Stimulated activated memory B cell treated with anti-CD40 and anti-IgM and Interleukin-4, amounts not matched to agents 10 μg/mL and 1 μg/mL and 100 μg/mL, for 72 hours (primary cell): ENCODE measurements around the gene RHD.
"Not testable (repeated sequence)": the region's sequence is repeated elsewhere in the genome, so short reads cannot be mapped to it uniquely, and the experiment has no call there.

Source experiments
- ATAC-seq: fragments of 150-1000 bp; cut with Tn5 transposase; 2 replicates; pipeline ENCODE4 v1.10.0; 2021
- H3K27ac Mint-ChIP-seq: one replicate; pipeline ENCODE4 v1.8.0; 2022; ENCODE audit warnings: mild to moderate bottlenecking, mixed read lengths
- H3K27me3 Mint-ChIP-seq: one replicate; pipeline ENCODE4 v1.8.0; 2022; ENCODE audit warnings: mixed read lengths
- H3K36me3 Mint-ChIP-seq: one replicate; pipeline ENCODE4 v1.8.0; 2022; ENCODE audit warnings: mixed read lengths
- H3K4me1 Mint-ChIP-seq: one replicate; pipeline ENCODE4 v1.8.0; 2022; ENCODE audit warnings: mixed read lengths
- H3K4me3 Mint-ChIP-seq: one replicate; pipeline ENCODE4 v1.8.0; 2022; ENCODE audit warnings: mild to moderate bottlenecking, moderate library complexity, mixed read lengths
- H3K9me3 Mint-ChIP-seq: one replicate; pipeline ENCODE4 v1.8.0; 2022; ENCODE audit warnings: mixed read lengths

The RHD gene

GRCh38 chr1:25247024-25247828 lies 25.1 kb upstream of the RHD start, which contains the start of gene RSRP1:
Gene RSRP1, minus strand, starts transcription at chr1:25247454. Its CDS starts 491 bp downstream, at chr1:25246963.
- peak; percentile 97 for ATAC-seq
- Mint-ChIP-seq H3K27ac (peak within 1 kb of the TSS; percentile 100), H3K36me3 (peaks cover 46% of the 10 kb centered on the region), H3K4me3 (peak within 1 kb of the TSS; percentile 99), H3K9me3 (no peaks in the 10 kb centered on the region), H3K4me1 (peaks cover 40% of the 10 kb centered on the region), H3K27me3 (no peaks in the 10 kb centered on the region)

- peaks cover 33% of the 10 kb centered on the region for H3K4me1 Mint-ChIP-seq
- H3K36me3 Mint-ChIP-seq, result peaks cover 37% of the 10 kb centered on the region
Observed at GRCh38 chr1:25247829-25248754, 24.2 kb upstream of the RHD start.

GRCh38 chr1:25253911-25254310 lies 18.4 kb upstream of the RHD start:
- ATAC-seq, result no peak
- Mint-ChIP-seq H3K27ac (no peak overlapping the region), H3K9me3 (no peaks in the 10 kb centered on the region), H3K4me1 (no peaks in the 10 kb centered on the region), H3K4me3 (no peak overlapping the region), H3K36me3 (no peaks in the 10 kb centered on the region), H3K27me3 (no peaks in the 10 kb centered on the region)

More at GRCh38 chr1:25247829-25248754, 24.2 kb upstream of the RHD start:
- no peaks in the 10 kb centered on the region for H3K9me3 Mint-ChIP-seq
- peak overlapping the region; percentile 100 for H3K27ac Mint-ChIP-seq
- H3K4me3 Mint-ChIP-seq, result peak overlapping the region; percentile 99
- no peak for ATAC-seq
- no peaks in the 10 kb centered on the region for H3K27me3 Mint-ChIP-seq

- peaks cover 5% of the 10 kb centered on the region for H3K4me1 Mint-ChIP-seq
- no peaks in the 10 kb centered on the region for H3K27me3 Mint-ChIP-seq
- no peak for ATAC-seq
- no peaks in the 10 kb centered on the region for H3K9me3 Mint-ChIP-seq
- no peak overlapping the region for H3K27ac Mint-ChIP-seq
- no peaks in the 10 kb centered on the region for H3K36me3 Mint-ChIP-seq
- no peak overlapping the region for H3K4me3 Mint-ChIP-seq
Observed at GRCh38 chr1:25255706-25256577, 16.4 kb upstream of the RHD start.

DNA sequence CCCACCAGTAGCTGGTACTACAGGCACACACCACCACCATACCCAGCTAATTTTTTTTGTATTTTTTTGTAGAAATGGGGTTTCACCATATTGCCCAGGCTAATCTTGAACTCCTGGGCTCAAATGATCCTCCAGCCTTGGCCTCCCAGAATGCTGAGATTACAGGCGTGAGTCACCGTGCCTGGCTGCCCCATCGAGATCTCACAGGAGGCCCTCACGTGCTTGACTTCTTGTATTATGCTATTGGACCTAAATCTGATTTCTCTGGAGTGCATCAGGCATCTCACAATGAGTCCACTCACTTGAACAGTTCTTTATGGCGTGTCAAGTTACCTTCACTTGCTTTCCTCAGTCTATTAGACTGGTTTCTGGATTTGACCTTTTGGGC lies 15.7 kb upstream of the RHD start:
- H3K27ac Mint-ChIP-seq, result no peak overlapping the region
- H3K36me3 Mint-ChIP-seq, result no peaks in the 10 kb centered on the region
- no peaks in the 10 kb centered on the region for H3K27me3 Mint-ChIP-seq
- H3K9me3 Mint-ChIP-seq, result no peaks in the 10 kb centered on the region
- H3K4me3 Mint-ChIP-seq, result no peak overlapping the region
- peaks cover 6% of the 10 kb centered on the region for H3K4me1 Mint-ChIP-seq
- ATAC-seq, result no peak

- H3K9me3 Mint-ChIP-seq, result no peaks in the 10 kb centered on the region
- H3K27me3 Mint-ChIP-seq, result no peaks in the 10 kb centered on the region
- H3K27ac Mint-ChIP-seq, result no peak overlapping the region
- H3K4me1 Mint-ChIP-seq, result peaks cover 6% of the 10 kb centered on the region
- H3K4me3 Mint-ChIP-seq, result no peak overlapping the region
- H3K36me3 Mint-ChIP-seq, result no peaks in the 10 kb centered on the region
- no peak for ATAC-seq
Observed at GRCh38 chr1:25257196-25257595, 15.1 kb upstream of the RHD start.

- H3K36me3 Mint-ChIP-seq, H3K9me3 Mint-ChIP-seq, H3K4me3 Mint-ChIP-seq, ATAC-seq, H3K4me1 Mint-ChIP-seq, H3K27ac Mint-ChIP-seq, H3K27me3 Mint-ChIP-seq: not testable (repeated sequence)
Observed at GRCh38 chr1:25259813-25260212, 12.5 kb upstream of the RHD start.

DNA sequence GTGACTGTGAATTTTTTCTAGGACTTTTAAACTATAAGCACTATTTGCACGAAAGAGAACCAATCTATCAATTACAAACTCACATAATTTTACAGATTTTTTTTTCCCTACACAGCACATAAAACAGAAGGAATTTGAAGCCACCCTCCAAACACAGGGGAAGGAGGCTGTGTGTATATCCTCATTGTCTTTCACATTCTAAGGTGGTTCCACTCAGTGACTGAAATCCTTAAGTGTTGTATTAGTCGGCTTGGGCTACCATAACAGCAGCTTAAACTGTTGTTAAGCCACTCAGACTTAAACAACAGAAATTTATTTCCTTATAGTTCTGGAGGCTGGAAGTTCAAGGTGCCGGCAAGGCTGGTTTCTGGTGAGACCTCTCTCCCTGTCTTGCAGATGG lies 12.0 kb upstream of the RHD start:
- not testable (repeated sequence) for H3K9me3 Mint-ChIP-seq, H3K27me3 Mint-ChIP-seq, H3K4me1 Mint-ChIP-seq, H3K4me3 Mint-ChIP-seq, H3K36me3 Mint-ChIP-seq, H3K27ac Mint-ChIP-seq, ATAC-seq

- ATAC-seq, result peak; percentile 43
- H3K4me3 Mint-ChIP-seq, result peak overlapping the region; percentile 93
- peaks cover 10% of the 10 kb centered on the region for H3K4me1 Mint-ChIP-seq
- H3K27ac Mint-ChIP-seq, result peak overlapping the region; percentile 74
- H3K27me3 Mint-ChIP-seq, H3K9me3 Mint-ChIP-seq, H3K36me3 Mint-ChIP-seq: not testable (repeated sequence)
Observed at GRCh38 chr1:25266554-25267287, 5.6 kb upstream of the RHD start.

DNA sequence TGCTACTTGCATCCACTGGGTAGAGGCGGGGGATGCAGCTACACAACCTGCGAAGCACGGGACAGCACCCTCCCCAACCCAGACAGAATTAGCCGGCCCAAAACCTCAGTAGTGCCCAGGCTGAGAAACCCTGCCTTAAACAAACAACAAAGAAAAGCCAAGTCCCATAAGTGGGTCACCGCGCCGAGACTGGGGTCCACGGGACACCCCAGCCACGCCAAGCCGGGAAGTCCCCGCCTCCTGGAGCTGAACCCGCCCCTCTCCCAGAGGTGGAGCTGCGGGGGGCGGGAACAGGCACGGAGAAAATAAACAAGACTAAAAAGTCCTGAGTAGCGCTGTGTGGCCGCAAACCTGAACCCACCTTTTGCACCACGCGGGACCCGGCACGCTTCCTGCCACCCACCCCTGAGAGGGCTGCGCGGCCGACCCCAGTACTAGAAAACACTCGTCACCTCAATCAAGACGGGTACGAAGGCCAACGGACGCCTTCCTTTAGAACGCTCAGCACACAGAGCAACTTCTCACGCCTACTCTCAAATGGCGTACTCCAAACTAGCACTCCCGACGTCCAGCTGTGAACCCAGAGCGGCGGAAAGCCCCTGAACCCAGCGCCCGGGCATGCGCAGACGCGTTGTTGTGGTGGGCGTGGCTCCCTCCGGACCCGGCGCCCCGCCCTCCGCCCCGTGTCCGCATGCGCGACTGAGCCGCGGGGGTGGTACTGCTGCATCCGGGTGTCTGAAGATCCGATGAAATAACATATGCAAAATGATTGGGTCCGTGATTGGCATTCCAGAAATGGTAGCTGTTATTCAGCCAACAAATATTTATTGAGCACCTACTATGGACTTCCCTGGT lies 4.8 kb upstream of the RHD start:
- H3K36me3 Mint-ChIP-seq, H3K27me3 Mint-ChIP-seq, H3K9me3 Mint-ChIP-seq: not testable (repeated sequence)
- H3K27ac Mint-ChIP-seq, result peak overlapping the region; percentile 85
- H3K4me3 Mint-ChIP-seq, result peak overlapping the region; percentile 78
- H3K4me1 Mint-ChIP-seq, result peaks cover 10% of the 10 kb centered on the region
- peak; percentile 89 for ATAC-seq

- peak overlapping the region; percentile 85 for H3K27ac Mint-ChIP-seq
- H3K9me3 Mint-ChIP-seq, result not testable (repeated sequence)
Observed at GRCh38 chr1:25268143-25268760, 4.1 kb upstream of the RHD start.

GRCh38 chr1:25275648-25276047 lies 3.3 kb downstream of the RHD start:
- H3K36me3 Mint-ChIP-seq, H3K4me1 Mint-ChIP-seq, H3K4me3 Mint-ChIP-seq, H3K9me3 Mint-ChIP-seq, H3K27ac Mint-ChIP-seq, ATAC-seq: not testable (repeated sequence)
- peaks cover 18% of the 10 kb centered on the region for H3K27me3 Mint-ChIP-seq

More at GRCh38 chr1:25268143-25268760, 4.1 kb upstream of the RHD start:
- not testable (repeated sequence) for H3K27me3 Mint-ChIP-seq, H3K36me3 Mint-ChIP-seq, ATAC-seq
- peaks cover 10% of the 10 kb centered on the region for H3K4me1 Mint-ChIP-seq
- H3K4me3 Mint-ChIP-seq, result peak overlapping the region; percentile 78

DNA sequence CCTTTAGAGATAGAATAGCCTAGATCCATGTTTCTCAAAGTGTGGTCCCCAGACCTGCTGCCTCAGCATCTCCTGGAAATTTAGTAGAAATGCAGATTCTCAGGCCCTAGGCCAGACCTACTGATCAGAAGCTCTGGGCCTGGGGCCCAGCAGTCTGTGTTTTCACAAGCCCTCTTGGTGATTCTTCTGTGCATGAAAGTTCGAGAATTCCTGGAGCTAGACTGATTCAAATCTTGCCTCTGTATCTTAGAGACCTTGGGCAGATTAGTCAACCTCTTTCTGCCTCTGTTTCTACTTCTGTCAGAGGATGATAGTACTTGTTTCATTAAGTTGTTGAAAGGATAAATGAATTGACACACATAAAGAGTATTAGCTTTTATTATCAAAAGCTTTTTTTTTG lies 5.0 kb downstream of the RHD start:
- H3K27ac Mint-ChIP-seq, H3K27me3 Mint-ChIP-seq, H3K4me1 Mint-ChIP-seq, ATAC-seq, H3K4me3 Mint-ChIP-seq, H3K36me3 Mint-ChIP-seq, H3K9me3 Mint-ChIP-seq: not testable (repeated sequence)
